ENCODE data around the gene HTRA1. TPM values are rescaled to one million over a fixed set of nuclear protein-coding genes. Genes with fewer than 3 reads are reported as not detected.

Gene HTRA1
- total RNA-seq, 1 donor from 2014 or later, result 17.0 TPM

- Histone ChIP-seq H3K36me3 (no peaks in the 10 kb centered on the region), H3K4me1 (no peaks in the 10 kb centered on the region), H3F3A (ENCODE audit: low read depth) (no peaks in the 10 kb centered on the region), H4K20me1 (ENCODE audit: low read depth) (no peaks in the 10 kb centered on the region), H3K4me2 (no peak overlapping the region), H3K27me3 (no peaks in the 10 kb centered on the region), H3K4me3 (no peak overlapping the region), H3K79me2 (ENCODE audit: low read depth) (no peaks in the 10 kb centered on the region), H3K9ac (no peak overlapping the region), H3K9me3 (ENCODE audit: low read depth) (no peaks in the 10 kb centered on the region), H3K27ac (no peak overlapping the region), H2AFZ (replicated peaks) (no peak overlapping the region)
- H3K27me3 Mint-ChIP-seq (ENCODE audit: insufficient read depth, low read depth), result peaks cover 4% of the 10 kb centered on the region
- no peak overlapping the region for H3K4me3 Mint-ChIP-seq
- TF ChIP-seq CTCF (IDR thresholded peaks at IDR 0.05) (no peak), EZH2phosphoT487 (IDR thresholded peaks at IDR 0.05) (no peak), EZH2 (IDR thresholded peaks at IDR 0.05) (no peak)
- peaks cover 4% of the 10 kb centered on the region for H3K4me1 Mint-ChIP-seq
- peaks cover 2% of the 10 kb centered on the region for H3K9me3 Mint-ChIP-seq
- H3K27ac Mint-ChIP-seq, result no peak overlapping the region
- no peaks in the 10 kb centered on the region for H3K36me3 Mint-ChIP-seq
- DNase-seq (ENCODE audit: low spot score), result no peak
Measured at GRCh38 chr10:122555442-122555841, 94.1 kb downstream of the HTRA1 start.

GRCh38 chr10:122557516-122557915 lies 96.2 kb downstream of the HTRA1 start:
- Histone ChIP-seq H3K4me1 (no peaks in the 10 kb centered on the region), H3K4me2 (peak overlapping the region; percentile 4), H3K9ac (no peak overlapping the region), H3K27me3 (no peaks in the 10 kb centered on the region), H3F3A (ENCODE audit: low read depth) (no peaks in the 10 kb centered on the region), H3K36me3 (no peaks in the 10 kb centered on the region), H3K27ac (no peak overlapping the region), H4K20me1 (ENCODE audit: low read depth) (no peaks in the 10 kb centered on the region), H2AFZ (replicated peaks) (no peak overlapping the region), H3K9me3 (ENCODE audit: low read depth) (no peaks in the 10 kb centered on the region), H3K4me3 (no peak overlapping the region), H3K79me2 (ENCODE audit: low read depth) (no peaks in the 10 kb centered on the region)
- H3K27me3 Mint-ChIP-seq (ENCODE audit: insufficient read depth, low read depth), result peaks cover 4% of the 10 kb centered on the region
- no peaks in the 10 kb centered on the region for H3K36me3 Mint-ChIP-seq
- peak; percentile 39 for DNase-seq (ENCODE audit: low spot score)
- TF ChIP-seq EZH2phosphoT487 (IDR thresholded peaks at IDR 0.05) (no peak), CTCF (IDR thresholded peaks at IDR 0.05) (no peak), EZH2 (IDR thresholded peaks at IDR 0.05) (no peak)
- peaks cover 4% of the 10 kb centered on the region for H3K4me1 Mint-ChIP-seq
- peaks cover 2% of the 10 kb centered on the region for H3K9me3 Mint-ChIP-seq
- H3K27ac Mint-ChIP-seq, result peak overlapping the region; percentile 50
- H3K4me3 Mint-ChIP-seq, result no peak overlapping the region

- peaks cover 2% of the 10 kb centered on the region for H3K9me3 Mint-ChIP-seq
Measured at GRCh38 chr10:122558452-122558851, 97.1 kb downstream of the HTRA1 start.

More at GRCh38 chr10:122558452-122558851, 97.1 kb downstream of the HTRA1 start:
- DNase-seq (ENCODE audit: low spot score), result no peak
- no peaks in the 10 kb centered on the region for H3K4me1 ChIP-seq
- H2AFZ ChIP-seq (replicated peaks), result no peak overlapping the region
- H3K79me2 ChIP-seq (ENCODE audit: low read depth), result no peaks in the 10 kb centered on the region
- H3F3A ChIP-seq (ENCODE audit: low read depth), result no peaks in the 10 kb centered on the region
- no peaks in the 10 kb centered on the region for H3K27me3 ChIP-seq
- no peaks in the 10 kb centered on the region for H3K9me3 ChIP-seq (ENCODE audit: low read depth)
- peaks cover 2% of the 10 kb centered on the region for H3K27me3 Mint-ChIP-seq (ENCODE audit: insufficient read depth, low read depth)
- H4K20me1 ChIP-seq (ENCODE audit: low read depth), result no peaks in the 10 kb centered on the region
- no peak overlapping the region for H3K27ac ChIP-seq
- H3K4me3 ChIP-seq, result no peak overlapping the region
- no peaks in the 10 kb centered on the region for H3K36me3 Mint-ChIP-seq
- no peaks in the 10 kb centered on the region for H3K36me3 ChIP-seq
- TF ChIP-seq EZH2 (IDR thresholded peaks at IDR 0.05), result no peak
- no peak for TF ChIP-seq EZH2phosphoT487 (IDR thresholded peaks at IDR 0.05)
- TF ChIP-seq CTCF (IDR thresholded peaks at IDR 0.05), result no peak
- H3K4me1 Mint-ChIP-seq, result peaks cover 4% of the 10 kb centered on the region
- no peak overlapping the region for H3K4me2 ChIP-seq
- no peak overlapping the region for H3K27ac Mint-ChIP-seq
- no peak overlapping the region for H3K9ac ChIP-seq
- no peak overlapping the region for H3K4me3 Mint-ChIP-seq

Data from neural progenitor cell (in vitro differentiated cells).